HG03060 (cell line): Measurements from ENCODE around the gene CEACAM16.
"Not testable (repeated sequence)": the region's sequence is repeated elsewhere in the genome, so short reads cannot be mapped to it uniquely, and the experiment has no call there.

ENCODE experiments used
- ATAC-seq: cut with Tn5 transposase; IDR thresholded peaks from one replicate; pipeline ENCODE4 v1.9.1; 2021; ENCODE audit warnings: low read depth, moderate number of reproducible peaks; ENCODE audit not compliant: unreplicated experiment

The CEACAM16 gene, protein sequence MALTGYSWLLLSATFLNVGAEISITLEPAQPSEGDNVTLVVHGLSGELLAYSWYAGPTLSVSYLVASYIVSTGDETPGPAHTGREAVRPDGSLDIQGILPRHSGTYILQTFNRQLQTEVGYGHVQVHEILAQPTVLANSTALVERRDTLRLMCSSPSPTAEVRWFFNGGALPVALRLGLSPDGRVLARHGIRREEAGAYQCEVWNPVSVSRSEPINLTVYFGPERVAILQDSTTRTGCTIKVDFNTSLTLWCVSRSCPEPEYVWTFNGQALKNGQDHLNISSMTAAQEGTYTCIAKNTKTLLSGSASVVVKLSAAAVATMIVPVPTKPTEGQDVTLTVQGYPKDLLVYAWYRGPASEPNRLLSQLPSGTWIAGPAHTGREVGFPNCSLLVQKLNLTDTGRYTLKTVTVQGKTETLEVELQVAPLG

DNA sequence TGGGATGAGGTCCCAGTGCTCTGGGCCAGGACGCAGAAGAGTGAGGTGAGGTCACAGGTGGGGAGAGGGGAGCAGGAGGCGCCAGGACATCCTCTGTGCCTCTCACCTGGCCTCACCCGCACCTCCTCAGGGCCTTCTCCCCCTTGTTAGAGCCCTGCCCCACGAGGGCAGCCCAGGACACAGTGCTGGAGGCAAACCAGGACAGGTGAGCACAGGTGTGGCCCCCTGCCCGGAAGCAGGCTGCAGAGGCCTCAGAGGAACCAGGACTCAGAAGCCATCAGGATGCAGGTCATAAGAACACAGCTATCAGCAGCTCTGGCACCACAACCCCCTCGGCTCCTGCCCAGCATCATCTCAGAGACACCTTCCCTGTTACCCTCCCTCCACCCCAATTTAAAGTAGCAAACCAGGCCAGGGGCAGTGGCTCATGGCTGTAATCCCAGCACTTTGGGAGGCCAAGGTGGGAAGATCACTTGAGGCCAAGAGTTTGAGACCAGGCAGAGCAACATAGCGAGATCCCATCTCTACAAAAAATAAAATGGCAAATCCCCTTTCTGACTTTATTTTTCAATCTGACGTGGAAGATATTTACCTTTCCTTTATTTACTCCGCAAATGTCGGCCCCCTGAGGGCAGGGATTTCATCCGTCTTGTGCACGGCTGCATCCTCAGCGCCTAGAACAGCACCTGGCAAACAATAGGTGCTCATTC is at the start of gene CEACAM16:
Gene CEACAM16 (plus strand): TSS at position 660 of the 710 bp plus-strand sequence. CDS start 2,306 bp downstream, outside the sequence.
- ATAC-seq, result no peak

DNA sequence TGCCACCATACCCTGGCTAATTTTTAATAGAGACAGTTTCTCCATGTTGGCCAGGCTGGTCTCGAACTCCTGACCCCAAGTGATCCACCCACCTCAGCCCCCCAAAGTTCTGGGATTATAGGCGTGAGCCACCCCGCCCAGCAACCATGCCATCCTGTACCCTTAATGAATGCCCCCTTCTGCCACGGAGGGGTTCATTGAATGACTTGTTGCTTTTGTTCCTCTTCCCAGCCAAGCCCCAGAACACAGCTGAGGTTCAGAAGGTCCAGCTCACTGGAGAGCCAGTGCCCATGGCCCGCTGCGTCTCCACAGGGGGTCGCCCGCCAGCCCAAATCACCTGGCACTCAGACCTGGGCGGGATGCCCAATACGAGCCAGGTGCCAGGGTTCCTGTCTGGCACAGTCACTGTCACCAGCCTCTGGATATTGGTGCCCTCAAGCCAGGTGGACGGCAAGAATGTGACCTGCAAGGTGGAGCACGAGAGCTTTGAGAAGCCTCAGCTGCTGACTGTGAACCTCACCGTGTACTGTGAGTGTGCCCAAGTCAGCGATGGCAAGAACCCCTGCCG is 49.3 kb upstream of the CEACAM16 start:
- no peak for ATAC-seq

DNA sequence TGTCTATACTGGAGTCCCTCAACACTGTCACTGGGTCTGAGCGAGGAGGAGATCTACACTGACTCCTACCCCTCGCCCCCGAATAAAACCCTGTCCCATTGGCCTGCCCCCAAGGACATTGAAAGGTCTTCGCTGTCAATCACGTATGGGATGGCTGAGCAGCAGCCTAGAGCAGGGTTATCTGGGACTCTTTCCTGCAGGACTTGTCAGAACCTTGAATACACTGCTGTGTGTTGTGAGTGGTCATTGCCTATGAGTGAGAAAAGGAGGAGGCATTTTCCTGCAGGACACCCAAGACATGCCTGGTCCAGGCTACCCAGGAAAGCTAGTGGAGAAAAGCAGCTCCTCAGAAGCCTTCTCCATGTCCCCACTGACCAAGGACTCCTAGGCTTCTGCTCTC is 45.6 kb upstream of the CEACAM16 start:
- no peak for ATAC-seq

DNA sequence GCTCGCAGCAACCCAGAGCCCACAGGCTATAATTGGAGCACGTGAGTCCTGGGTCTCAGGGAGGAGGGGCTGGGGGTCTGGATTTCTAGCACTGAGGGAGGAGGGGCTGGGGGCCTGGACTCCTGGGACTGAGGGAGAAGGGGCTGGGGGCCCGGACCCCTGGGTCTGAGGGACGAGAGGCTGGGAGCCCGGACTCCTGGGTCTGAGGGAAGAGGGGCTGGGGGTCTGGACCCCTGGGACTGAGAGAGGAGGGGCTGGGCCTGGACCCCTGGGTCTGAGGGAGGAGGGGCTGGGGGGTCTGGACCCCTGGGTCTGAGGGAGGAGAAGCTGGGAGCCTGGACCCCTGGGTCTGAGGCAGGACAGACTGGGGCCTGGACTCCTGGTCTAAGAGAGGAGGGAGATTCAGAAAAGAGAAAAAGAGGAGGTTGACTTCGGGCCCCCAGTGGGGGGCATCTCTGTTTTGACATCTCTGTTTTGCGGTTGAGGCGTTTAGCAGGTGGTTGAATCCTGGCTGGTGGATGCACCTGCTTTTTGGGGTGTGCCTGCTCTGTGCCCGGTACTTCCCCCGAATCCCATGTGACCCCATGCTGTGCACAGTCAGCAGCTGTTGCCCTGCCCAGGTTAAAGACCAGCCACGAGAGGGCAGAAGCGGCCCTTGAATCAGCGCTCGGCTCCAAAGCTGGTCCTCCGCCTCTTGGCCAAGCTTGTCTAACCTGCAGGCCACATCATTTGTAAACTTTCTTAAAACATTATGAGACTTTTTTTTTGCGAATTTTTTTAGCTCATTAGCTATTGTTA is 44.8 kb upstream of the CEACAM16 start:
- peak; percentile 41 for ATAC-seq

DNA sequence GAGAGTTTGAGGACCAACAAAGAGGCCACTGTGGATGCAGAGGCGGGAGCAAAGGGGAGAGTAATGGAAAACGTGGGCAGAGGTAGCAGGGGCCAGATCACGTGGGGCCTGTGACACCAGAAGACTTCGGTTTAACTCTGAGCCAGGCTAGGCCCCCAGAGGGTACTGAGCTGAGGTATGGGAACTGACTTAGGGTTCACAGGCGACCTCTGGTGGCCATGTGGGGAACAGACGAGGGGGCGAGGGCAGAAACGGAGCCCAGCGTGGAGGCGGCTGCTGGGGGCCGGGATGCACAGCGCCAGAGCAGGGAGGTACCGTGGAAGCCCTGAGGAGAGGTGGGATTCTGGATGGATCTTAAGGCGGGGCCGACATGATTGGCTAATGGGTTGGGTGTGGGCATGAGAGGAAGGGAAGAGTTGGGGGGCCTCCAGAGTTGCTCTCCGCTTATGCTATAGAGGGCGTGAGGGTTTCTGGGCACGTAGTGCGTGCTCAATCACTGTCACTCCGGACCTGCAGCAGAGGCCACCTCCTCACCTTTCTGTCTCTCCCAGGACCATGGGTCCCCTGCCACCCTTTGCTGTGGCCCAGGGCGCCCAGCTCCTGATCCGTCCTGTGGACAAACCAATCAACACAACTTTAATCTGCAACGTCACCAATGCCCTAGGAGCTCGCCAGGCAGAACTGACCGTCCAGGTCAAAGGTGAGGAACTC is 41.6 kb upstream of the CEACAM16 start:
- ATAC-seq, result no peak

DNA sequence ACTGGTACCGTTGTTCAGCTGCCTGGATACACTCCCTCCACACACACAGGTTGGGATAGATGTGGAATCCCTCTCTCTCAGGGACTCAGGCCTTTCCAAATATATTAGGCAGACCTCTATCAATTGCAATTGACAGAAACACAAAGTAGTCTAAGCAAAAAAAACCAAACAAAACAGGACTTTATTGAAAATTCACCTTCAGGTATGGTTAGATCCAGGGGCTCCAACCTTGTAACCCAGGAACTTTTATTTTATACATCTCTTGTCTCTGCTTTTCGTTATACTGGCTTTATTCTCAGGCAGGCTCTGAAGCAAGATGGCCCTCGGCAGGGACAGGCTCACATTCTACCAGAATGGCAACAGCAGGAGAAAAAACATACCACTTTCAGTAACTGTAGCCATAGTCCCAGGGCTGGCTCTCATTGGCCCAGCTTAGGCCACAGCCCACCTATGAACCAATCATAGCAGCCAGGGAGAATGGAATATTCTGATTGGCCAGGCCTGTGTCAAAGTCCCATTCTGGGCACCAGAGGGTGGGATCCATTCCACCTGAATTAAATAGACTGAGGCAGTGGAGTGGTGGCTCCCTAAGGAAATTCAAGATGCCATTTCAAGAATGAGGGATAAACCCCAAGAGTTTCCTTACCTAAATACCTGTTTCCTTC is 40.8 kb upstream of the CEACAM16 start:
- ATAC-seq, result no peak

DNA sequence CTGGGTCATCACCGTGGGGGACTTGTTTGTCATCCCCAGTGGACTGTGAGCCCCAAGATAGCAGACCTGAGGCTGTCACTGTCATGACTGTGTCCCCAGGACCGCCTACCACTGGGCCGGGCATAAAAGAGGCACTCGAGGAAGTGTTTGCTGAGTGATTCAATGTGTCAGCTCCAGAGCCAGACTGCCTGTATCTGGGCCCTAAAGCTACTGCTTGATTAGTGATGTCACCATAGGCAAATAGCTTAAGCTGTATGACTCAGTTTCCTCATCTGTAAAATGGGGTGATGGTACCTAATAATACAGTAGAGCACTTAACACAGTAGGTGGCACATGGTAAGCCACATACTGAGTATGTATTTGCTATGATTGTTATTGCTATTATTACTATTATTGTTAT is 38.9 kb upstream of the CEACAM16 start:
- ATAC-seq, result no peak

DNA sequence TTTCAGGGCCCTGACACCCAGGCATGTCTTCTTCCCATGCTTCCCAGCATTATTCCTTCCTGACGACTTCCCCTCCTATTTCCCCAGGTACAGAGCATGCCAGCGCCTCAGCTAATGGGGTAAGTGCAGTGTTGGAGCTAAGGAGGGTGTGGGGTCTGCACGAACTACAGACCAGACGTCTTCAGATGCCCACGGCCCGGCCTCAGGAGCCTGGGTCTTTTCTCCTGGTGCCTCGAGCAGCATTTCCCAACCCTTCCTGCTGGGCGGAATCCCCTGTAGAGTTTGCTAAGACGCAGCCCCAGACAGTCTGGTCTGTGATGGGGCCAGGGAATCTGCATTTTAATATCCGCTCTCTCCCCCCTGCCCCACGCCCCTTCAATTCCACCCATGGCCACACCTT is 37.7 kb upstream of the CEACAM16 start:
- no peak for ATAC-seq

DNA sequence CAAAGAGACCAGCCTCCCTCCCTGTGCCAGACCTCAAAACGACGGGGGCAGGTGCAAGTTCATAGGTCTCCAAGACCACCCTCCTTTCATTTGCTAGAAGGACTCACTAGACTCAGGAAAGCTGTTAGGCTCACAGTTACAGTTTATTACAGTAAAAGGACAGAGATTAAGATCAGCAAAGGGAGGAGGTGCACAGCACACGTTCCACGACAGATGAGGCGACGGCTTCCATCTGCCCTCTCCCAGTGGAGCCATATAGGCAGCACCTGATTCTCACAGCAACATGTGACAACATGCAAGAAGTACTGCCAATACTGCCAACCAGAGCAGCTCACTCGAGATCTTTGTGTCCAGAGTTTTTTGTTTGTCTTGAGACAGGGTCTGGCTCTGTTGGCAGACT is 37.0 kb upstream of the CEACAM16 start:
- no peak for ATAC-seq

DNA sequence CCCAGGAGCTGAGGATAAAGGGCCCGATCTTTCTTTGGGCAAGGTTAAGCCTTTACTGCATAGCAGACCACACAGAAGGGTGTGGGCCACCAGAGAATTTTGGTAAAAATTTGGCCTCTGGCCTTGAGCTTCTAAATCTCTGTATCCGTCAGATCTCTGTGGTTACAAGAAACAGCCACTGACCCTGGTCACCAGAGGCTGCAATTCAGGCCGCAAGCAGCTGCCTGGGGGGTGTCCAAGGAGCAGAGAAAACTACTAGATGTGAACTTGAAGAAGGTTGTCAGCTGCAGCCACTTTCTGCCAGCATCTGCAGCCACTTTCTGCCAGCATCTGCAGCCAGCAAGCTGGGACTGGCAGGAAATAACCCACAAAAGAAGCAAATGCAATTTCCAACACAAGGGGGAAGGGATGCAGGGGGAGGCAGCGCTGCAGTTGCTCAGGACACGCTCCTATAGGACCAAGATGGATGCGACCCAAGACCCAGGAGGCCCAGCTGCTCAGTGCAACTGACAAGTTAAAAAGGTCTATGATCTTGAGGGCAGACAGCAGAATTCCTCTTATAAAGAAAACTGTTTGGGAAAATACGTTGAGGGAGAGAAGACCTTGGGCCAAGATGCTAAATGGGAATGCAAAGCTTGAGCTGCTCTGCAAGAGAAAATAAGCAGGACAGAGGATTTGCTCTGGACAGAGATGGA is 36.1 kb upstream of the CEACAM16 start:
- no peak for ATAC-seq

DNA sequence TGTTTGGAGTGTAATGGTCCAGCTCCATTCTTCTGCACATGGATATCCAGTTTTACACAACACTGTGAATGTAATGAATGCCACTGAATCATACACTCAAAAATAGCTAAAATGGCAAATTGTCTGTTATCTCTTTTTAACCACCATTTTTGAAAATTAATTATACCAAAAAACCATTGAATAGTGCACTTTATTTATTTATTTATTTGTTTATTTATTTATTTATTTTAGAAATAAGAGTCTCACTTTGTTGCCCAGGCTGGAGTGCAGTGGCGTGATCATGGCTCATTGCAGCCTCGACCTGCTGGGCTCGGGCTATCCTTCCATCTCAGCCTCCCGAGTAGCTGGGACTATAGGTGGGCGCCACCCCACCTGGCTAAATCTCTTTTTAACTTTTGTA is 35.0 kb upstream of the CEACAM16 start:
- ATAC-seq, result no peak

DNA sequence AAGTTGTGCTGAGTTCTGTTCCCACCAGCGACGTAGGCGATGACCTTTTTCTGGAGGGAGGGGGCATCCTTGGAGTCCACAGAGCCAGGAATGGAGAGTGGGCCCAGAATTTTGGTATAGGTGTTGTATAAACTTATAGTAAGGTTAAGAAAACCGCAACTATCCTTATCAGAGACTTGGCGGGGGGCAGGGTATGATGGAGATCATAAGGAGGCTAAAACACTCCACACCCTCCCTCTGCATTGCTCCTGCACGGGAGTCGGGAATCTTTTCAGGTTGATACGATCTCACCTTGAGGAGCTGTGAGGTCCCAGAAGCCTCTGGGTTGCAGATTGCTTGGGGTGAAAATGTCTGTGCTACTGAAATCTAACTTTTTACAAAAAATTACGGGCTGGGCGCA is 34.0 kb upstream of the CEACAM16 start:
- ATAC-seq, result no peak

DNA sequence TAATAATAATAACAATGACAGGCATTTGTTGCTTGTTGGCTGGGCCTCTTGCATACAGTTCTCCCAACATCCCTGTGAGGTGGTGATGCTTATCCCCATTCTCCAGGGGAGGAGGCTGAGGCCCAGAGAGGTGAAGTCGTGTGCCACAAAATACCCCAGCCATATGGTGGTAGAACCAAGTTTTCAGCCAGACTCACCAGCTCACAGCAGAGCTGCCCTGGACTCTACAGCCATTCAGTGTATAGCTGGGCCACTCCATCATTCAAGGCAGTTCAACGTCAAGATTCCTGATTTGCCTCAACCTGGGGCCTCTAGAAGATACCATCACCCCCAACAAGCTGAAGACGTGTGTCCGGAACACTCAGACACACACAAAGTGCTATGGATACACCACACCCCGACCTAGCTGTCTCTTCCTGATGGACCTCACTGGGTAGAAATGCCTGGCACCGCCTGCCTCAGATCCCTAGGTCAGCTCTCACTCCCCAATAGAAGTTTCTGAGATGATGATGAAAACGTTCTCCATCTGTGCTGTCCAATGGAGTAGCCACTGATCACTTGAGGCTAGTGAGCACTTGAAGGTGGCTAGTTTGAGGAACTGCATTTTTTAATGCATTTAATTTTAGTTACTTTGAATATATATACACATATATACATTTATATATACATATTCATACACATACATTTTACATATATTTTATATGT is 31.9 kb upstream of the CEACAM16 start:
- ATAC-seq, result no peak

DNA sequence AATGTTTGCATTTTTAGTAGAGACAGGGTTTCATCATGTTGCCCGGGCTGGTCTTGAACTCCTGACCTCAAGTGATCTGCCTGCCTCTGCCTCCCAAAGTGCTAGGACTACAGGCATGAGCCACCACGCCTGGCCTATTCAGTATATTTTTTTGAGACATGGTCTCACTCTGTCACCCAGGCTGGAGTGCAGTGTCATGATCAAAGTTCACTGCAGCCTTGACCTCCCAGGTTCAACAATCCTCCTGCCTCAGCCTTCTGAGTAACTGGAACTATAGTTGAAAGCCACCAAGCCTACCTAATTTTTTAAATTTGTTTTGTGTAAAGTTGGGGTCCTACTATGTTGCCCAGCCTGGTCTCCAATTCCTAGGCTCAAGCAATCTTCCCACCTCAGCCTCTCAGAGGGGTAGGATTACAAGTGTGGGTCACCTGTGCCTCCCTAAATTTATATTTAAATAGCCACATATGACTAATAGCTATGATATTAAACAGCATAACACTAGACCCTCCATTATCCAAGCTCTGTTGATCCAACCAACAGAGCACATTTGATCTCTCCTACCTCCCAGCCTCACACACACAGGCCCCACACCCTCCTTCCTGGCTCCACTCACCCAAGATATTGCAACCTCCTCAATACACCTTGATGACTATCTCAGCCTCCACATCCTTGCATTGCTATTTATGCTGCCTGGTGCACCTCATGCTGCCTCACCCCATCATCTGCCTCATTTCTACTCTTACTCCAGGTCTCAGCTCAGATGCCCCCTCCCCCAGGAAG is 29.8 kb upstream of the CEACAM16 start:
- no peak for ATAC-seq

DNA sequence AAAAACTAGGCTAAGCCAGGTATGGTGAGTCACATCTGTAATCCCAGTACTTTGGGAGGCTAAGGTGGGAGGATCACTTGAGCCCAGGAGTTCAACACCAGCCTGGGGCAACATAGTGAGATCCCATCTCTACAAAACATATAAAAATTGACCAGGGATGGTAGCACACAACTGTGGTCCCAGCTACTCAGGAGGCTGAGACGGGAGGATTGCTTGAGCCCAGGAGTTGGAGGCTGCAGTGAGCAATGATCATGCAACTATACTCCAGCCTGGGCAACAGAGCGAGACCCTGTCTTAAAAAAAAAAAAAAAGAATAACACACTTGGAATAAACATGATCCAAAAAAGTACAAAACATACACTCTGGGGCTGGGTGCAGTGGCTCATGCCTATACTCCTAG is 28.9 kb upstream of the CEACAM16 start:
- not testable (repeated sequence) for ATAC-seq

DNA sequence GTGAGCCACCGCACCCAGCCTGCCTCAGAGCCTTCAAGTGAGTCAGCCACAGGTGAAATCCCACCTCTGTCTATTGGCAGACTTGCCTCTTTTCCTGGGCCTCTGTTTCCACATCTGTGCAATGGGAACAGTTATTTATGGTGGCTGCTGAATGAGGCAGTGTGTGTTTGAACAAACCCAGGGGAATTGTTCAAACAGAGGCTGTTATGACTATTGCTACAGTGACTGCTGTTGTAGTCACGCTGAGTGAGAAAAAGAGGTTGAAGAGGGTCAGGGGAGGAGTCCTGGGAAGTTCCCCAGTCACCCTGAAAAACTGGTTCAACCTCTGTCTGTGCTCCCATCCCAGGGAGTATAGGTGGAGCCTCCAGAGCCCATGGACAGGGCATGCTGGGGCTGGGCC is 27.6 kb upstream of the CEACAM16 start, which contains the start of gene CEACAM19:
Gene CEACAM19 (plus strand): TSS at position 83 of the 400 bp plus-strand sequence. CDS start 450 bp downstream, outside the sequence.
- ATAC-seq, result no peak

DNA sequence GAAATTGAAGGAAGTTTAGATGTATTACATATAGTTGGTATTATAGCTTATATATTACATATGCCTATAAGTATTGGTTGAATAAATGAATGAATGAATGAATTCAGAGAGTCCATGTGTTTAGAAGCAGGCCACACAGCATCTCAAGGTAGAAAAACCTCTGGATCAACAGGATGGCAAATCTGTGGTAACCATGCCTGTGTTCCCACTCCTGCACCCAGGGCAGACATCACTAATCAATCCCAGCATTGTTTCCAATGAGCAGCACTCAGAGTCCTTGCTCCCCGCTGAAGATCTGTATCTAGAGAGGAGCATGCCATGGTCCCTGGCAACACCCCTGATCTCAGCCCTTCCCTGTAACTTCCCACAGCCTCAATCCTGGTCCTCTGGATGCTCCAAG is 26.7 kb upstream of the CEACAM16 start:
- no peak for ATAC-seq

DNA sequence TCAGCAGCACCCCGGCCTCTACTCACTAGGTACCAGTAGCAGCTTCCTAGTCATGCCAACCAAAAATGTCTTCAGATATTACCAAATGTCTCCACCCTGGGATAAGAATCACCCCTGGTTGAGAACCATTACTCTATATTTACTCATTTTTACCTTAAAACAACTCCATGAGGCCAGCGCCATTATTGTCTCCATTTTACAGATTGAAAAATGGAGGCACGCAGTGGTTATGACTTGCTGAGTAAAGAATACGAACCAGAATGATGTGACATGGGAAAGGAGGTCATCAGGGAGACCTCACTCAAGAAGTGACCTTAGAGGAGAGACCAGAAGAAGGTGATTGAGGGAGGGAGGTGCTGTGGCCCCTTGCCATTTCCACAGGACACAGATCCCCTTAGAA is 25.4 kb upstream of the CEACAM16 start:
- ATAC-seq, result no peak
